Measurements from ENCODE around the gene CREG1.
"Not testable (repeated sequence)": the region's sequence is repeated elsewhere in the genome, so short reads cannot be mapped to it uniquely, and the experiment has no call there.

Gene CREG1

DNA sequence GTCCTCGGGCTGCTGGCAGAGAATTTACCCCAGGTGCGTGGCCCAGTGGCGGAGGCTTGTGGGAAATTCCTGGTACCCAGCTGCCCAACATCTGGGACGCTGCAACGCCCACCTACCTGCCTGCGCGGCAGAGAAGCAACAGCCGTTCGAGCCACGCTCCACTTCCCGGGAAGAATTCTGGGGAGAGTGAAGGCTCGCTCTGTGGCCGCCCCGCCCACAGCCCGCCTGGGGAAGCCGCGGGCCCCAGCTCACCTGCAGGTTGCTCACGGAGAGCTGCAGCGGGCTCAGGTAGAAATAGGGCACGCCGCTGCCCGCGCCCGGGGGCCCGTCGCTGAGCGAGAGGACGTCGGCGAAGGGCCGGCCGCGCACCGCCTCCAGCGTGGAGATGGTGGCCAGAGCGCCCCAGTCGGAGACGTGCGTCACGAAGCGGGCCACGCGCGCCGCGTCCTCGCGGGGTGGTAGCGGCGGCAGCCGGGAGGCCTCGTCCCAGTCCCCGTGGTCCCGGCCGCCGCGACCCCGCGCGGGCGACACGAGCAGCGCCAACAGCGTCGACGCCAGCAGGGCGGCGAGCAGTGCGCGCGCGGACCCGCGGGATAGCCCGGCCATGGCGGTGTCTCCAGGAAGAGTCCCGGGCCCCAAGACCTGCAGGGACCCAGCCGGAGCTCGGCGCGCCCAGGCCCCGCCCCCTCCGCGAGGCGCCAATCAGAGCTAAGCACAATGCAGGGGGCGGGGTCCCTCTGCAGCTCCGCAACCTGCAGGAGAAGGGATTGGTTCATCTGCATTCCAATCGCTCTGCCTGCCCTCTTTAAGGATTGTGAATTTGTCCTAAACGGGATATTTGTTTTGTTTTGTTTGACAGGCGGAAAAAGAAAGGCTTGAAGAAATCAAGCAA, at the start of gene CREG1:
Gene CREG1, minus strand, starts transcription at position 627 of the 892 bp plus-strand sequence.
- peak; percentile 91 for DNase-seq

- no peak for DNase-seq
Measured at GRCh38 chr1:167602840-167603239, 49.3 kb upstream of the CREG1 start.

DNA sequence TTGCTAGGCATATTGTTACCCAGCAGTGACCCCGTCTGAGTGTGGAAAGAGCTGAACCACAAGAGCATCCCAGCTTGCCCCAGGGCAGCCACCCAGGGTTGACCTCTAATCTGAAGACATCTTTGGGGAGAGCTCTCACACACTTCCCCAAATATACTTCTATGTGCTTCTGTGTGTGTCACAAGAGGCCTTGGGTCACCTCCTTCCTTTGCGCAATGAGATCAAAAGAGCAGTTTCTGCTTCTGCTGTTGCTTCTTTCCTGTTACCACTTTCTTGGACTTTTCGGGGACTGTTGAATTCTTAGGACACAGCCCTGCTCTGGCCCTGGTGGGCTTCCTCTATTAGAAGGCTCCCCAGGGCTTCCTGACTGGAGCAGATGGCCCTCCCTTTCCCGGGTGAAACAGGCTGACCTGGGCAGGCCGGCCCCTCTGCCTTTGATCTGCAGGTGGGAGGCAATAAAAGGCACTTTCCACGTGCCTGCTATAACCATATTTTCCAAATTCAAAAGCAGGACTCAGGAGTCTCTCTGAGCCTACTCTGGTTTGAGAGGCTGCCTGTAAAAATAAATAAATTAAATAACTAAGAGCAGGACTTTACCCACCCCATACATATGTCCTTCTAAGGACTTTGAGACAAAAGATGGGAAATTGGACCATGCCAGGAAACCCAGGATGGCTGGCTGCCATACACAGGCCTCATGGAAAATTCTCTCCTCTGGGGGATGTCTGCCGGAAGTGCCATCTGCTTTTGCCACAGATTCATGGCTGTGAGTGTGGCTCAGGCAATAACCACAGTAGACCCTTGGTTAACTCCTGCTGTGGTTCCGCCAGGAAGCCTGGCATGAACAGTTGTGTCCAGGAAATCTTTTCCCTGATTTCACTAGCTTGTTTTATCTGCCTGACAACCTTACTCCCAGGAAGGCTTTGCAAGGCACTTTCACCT, 48.2 kb upstream of the CREG1 start:
- peak; percentile 64 for DNase-seq

- DNase-seq: no peak
Measured at GRCh38 chr1:167599957-167600581, 46.5 kb upstream of the CREG1 start.

- no peak for DNase-seq
Measured at GRCh38 chr1:167594822-167595221, 41.3 kb upstream of the CREG1 start.

DNA sequence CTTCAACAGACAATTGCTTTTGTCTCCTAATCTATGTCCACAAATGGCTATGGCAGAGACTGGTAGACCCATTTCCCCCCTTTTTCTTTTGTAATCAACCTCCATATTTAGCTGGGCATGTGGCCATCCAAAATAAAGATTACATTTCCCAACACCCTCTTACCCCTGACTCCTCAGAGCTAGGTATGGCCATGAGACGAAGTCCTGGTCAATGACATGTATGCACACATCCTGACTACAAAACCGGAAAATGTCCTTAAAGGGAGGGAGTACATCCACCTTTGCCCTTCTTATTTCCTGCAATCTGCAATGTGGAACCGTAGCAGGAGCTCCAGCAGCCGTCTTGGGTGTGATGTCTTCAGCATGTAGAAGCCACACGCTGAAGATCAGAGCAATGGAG, 40.3 kb upstream of the CREG1 start:
- DNase-seq: no peak

DNA sequence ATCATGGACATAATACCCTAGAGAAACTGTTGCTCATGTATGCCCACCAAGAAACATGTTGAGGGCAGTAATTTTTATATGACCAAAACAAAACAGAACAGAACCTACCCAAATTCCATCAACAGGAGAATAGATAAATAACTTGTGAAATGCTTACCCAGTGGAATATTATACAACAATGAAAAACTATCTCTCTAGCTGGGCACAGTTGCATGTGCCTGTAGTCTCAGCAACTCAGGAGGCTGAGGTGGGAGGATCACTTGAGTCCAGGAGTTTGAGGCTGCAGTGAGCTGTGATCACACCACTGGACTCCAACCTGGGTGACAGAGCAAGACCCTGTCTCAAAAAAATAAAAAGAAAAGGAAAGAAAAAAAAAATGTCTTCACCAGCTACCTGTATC, 38.9 kb upstream of the CREG1 start:
- no peak for DNase-seq

DNA sequence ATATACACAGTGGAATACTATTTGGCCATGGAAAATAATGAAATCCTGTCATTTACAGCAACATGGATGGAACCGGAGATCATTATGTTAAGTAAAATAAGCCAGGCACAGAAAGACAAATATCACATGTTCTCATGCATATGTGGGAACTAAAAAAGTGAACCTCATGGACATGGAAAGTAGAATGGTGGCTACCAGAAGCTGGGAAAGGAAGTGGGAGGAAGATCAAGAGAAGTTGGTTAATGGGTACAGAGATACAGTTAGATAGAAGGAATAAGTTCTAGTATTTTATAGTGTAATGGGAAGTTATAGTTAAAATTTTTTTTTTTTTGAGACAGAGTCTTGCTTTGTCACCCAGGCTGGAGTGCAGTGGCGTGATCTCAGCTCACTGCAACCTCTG, 34.8 kb upstream of the CREG1 start:
- DNase-seq: no peak

DNA sequence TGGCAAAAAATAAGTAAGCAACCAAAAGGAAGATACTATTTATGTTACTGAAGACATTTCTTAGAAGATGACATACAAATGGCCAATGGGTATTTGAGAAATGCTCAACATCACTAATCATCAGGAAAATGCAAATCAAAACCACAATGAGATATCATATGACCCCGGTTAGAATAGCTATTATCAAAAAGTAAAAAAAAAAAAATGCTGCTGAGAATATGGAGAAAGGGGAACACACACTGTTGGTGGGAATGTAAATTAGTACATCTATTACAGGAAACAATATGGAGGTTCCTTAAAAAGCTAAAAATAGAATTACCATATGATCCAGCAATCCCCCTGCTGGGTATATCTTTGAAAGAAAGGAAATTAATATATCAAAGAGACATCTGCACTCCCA, 34.3 kb upstream of the CREG1 start:
- DNase-seq: no peak

DNA sequence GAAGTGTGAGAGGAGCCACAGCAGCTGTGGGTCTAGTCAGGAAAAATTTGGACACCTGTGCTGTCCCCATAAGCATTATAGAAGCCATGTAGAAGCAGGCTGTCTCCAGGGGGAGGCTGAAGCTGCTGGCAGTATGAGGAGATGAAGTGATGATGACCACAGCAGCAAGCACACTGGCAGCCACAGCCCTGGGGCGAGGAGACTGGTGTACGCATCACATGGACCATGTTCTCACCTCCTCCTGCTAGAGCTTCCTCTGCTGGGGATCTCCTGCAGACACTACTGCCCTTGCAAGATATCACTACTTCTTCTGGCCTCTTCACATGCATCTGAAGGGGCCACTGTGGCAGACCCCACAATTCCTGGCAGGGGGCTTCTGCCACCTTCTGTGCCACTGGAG, 33.8 kb upstream of the CREG1 start:
- no peak for DNase-seq

GRCh38 chr1:167584581-167584980, 31.0 kb upstream of the CREG1 start:
- no peak for DNase-seq

- no peak for DNase-seq
Measured at GRCh38 chr1:167582722-167583121, 29.2 kb upstream of the CREG1 start.

DNA sequence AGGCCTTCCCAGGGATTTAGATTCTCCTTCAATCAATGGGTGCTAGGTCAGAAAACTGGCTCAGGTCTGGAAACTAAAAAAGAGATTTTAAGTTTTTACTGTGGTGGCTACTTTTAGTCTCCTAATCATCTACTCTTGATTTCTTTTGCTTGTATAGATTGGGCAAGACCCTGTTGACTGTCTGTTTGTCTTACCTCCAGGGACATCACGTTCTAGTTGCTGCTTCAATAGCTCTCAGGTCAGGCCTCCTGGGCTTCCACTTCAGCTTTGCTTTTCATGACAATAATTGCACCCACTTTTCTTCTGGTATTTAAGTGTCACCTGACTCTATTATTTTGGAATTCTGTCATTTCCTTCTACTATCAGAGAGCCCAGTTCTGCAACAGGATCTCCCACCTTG, 28.5 kb upstream of the CREG1 start:
- no peak for DNase-seq

GRCh38 chr1:167579986-167580385, 26.4 kb upstream of the CREG1 start:
- no peak for DNase-seq

DNA sequence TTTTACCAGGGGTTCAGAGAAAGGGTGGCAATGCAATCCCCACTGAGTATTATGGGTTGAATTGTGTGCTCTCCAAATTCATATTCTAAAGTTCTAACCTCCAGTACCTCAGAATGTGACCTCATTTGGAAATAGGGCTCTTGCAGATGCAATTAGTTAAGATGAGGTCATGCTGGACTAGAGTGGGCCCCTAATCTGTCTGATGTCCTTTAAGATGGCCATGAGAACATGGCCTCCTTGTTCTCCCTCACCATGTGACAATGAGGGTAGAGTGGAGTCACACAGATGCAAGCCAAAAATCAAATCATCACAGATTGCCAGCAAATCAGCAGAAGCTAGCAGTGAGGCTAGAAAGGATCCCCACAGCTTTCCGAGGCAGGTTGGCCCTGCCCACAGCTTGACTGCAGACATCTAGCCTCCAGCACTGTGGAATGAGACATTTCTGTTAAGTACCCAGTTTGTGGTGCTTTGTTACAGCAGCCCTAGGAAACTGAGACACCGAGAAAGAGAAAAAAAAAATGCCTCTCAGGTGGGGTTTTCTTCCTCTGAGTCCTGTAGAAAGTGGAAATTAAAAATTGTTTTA, 25.5 kb upstream of the CREG1 start:
- no peak for DNase-seq

- no peak for DNase-seq
Measured at GRCh38 chr1:167575649-167576048, 22.1 kb upstream of the CREG1 start.

DNA sequence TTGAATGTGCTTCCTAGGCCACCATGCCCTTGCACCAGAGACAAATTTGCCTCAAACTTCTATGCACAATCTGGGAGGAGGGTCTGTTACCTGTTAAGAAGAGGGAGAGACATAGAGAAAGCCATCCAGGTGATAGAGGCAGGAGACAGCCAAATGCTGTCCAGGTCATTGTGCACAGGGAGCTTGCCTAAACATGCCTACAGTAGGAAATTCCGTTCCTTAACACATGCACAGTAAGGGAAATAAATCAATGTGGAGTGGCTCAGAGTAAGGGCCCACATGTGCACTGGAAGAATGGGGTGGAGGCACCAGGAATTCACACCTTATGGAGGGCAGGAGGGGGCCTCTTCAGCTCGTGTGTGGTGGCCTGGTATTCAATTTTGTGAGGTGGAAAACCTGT, 19.5 kb upstream of the CREG1 start:
- no peak for DNase-seq

DNA sequence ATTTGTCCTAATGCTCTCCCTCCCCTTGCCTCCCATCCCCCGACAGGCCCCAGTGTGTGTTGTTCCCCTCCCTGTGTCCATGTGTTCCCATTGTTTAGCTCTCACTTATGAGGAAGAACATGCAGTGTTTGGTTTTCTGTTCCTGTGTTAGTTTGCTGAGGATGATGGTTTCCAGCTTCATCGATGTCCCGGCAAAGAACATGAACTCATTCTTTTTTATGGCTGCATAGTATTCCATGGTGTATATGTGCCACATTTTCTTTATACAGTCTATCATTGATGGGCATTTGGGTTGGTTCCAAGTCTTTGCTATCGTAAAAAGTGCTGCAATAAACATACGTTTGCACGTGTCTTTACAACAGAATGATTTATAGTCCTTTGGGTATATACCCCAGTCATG, 17.1 kb upstream of the CREG1 start:
- DNase-seq: not testable (repeated sequence)

GRCh38 chr1:167567663-167568062, 14.1 kb upstream of the CREG1 start:
- no peak for DNase-seq

DNA sequence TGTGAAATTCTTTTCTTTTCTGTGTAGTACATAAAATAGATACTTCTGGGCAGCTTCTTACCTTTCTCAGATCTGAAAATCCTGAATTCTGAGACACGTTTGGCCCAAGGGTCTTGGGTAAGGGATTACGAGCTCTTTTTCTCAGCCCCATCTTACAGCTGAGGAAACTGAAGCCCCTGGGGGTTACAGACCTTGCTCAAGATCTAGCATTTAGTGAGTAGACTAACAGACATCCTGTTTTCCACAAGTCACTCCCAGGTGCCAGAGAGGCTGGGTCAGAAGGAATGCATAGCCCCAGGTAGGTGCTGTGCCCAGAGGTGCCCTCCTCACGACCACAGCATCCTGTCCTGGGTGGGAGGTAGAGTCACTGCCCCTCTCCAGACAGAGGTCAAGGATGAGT, 13.2 kb upstream of the CREG1 start:
- DNase-seq: no peak

- DNase-seq: no peak
Measured at GRCh38 chr1:167565922-167566321, 12.4 kb upstream of the CREG1 start.

DNA sequence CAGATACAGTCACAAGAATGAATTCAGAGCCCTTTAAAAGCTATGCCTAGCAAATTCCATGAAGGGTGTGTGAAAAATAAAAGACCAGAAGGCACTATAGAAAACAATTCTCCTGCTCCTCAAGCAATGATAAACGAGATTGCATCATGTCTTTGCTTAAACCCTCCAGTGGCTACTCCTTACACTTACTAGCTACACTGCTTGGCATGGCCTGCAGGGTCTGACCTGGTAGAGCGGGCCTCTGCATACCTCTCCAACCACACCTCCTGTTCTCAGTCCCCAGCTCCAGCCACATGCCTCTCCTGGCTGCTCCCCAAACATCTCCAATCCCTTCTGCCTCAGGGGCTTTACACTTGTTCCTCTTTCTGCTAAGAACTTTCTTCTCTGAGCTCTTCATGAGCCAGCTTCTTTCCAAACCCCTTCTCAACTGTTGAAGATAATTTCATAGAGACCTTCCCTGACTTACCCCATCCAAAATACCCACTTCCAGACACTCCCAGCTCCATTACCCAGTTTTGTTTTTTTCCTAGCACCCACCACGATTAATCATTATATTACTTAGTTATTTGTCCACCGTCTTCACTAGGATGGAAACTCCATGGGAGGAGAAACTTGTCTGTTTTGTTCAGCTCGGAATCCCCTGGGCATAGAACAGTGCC, 11.2 kb upstream of the CREG1 start:
- DNase-seq: no peak

Data from right forelimb (tissue), 1 donor.